HS-27A (cell line): Measurements from ENCODE around the gene DIS3L2.
"Not testable (repeated sequence)": the region's sequence is repeated elsewhere in the genome, so short reads cannot be mapped to it uniquely, and the experiment has no call there.

Experiments used
- DNase-seq: peaks from one replicate; pipeline ENCODE4 v3.0.0-alpha.2; 2012; ENCODE audit warnings: low read depth, missing footprints

Gene DIS3L2

DNA sequence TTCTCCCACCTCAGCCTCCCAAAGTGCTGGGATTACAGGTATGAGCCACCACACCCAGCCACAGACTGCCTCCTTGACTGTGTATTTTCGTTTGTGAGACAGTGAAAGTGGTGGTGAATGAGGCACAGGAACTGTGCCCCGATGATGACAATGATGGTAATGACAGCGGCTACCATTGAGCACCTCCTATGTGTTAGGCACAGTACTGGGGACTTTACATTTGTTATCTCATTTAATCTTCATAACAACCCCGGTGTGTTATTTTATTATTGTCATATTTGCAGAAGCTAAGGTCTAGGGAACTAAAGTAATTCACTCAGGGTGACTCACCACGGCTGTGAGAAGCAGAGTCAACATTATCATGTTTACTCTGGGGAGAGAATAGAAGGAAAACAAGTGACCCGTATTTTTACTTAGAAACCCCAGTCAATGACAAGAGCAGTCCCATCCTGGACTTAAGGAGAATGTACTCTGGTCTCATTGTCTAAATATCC lies 339.4 kb downstream of the DIS3L2 start:
- DNase-seq = no peak

DNA sequence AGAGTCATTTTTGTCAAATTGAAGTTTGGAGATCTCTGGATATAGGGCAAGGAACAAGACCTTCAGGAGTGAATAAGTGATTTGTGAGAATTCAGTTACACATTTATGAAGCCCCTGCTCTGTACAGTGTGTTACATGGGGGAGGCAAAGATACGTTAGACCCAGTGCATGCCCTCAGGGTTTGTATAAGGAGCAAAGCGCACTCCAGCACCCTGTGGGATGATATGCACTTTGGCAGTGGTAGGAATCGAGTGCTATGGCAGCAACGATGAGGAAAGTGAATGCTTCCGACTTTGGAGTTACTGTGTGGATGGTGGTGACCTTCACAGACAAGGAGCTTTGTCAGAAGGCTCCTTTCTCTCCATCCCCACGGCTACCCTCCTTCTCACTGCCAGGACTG lies 342.7 kb downstream of the DIS3L2 start:
- no peak for DNase-seq

DNA sequence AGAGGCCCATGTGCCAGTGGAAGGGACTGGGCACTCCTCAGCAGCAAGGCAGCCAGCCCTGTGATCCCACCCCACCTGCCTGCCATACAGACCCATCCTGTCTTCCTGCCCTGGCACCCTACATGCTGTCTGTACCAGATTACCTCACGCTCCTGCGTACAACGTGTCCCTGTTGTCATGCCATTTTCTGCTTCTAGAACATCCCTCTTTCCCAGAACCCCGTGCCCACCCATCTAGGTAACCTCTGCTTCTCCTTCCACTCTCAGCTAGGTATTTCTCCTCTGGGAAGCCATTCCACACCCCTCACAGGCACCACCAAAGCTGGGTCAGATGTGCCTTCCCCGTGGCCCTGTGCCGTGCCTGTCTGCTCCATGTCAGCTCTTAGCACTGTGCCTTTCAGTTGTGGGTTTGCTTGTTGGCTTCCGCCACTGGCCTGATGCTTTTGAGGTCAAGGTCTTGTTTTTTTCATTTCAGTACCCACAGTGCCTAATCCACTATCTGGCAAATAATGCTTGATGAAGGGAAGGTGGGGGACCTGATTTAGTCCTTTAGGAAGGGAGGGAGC lies 345.3 kb downstream of the DIS3L2 start:
- no peak for DNase-seq

DNA sequence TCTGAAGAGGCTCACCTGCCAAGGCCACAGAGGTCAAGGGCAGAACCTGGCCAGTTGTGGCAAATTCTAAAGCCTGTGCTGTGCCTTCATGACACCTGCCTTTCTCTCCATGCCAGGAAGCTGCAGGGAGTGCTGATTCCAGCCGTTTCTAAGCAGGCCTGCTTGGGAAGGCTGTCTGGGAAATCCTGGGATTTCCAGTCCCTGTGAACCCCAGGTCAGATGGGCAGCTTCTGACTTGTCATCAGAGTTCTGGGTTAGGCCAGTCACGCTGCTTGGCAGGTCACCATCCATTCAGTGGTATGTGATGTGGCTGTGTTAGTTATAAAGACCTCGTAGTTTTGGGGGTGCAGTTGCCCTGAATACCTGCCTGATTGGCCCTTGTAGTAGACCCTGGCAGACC lies 346.3 kb downstream of the DIS3L2 start:
- no peak for DNase-seq

DNA sequence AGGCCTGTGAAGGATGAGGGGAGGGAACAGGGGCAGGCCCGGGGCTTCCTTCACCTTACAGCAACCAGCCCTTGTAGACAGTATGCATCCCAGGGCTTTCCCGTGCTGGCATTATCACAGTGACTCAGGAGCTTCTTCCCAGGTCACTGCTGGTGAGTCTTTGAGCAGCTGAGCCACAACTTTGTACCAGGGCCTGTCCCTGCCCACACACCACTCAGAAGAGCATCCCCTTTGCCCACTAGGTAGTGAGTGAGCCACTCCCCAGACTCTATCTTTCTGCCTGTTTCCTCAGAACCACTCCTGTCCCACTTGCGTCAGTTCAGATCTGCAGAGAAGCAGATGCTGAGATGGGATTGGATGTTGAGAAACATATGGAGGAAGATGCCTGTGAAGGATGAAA lies 347.5 kb downstream of the DIS3L2 start:
- no peak for DNase-seq

DNA sequence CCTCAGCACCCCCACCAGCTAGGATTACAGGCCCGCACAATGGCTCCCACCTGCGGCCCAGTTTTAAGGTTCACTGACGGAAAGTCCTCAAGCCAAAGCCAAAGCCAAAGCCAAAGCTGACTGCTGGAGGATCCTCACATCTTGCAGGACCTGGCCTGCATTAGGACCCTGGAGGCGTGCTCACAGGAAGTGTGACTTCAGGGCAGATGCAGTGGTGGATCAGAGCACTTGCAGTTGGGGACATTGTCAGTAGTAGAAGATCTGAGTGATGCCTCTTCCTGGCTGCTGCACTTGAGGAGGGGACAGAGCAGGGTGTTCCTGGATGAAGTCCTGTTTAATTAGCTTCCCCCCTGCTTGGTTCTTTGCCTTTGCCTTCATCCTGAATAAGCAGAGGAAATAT lies 348.1 kb downstream of the DIS3L2 start:
- DNase-seq = no peak

DNA sequence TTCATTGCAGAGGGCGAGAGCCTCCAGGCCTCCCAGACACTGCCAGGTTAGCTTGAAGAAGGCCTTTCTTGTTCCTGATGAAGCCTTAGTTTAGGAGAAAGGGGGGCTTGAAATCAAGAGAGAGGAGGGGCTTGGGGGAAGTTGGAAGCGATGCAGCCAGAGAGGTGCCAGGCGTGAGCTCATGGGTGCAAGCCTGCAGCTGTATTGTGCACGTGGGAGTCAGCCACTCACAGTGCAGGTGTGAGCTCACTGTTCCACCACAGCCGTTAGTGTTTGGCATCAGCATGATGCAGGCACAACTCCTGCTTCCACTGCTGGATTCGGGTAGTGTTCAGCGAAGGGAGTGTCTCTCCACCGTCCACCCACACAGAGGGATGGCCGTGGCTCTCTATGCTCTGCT lies 348.6 kb downstream of the DIS3L2 start:
- DNase-seq = no peak

DNA sequence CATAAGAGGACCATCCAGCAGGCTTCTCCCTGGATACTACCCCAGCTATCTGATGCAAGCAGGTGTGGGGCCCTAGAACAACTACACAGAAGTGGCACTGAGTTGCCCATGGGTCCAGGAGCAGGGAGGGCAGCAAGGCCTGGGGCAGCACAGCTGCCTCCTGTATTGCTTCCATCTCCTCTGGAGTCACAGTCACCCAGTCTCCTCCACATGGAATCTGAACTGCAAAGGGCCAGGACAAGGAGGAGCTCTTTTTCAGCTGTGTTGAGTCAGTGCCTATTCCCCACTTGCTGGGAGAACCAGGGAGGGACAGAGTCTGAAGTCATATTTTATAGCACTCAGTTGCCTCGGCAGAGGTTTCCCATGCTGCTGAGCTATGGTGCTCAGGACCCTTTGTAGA lies 349.2 kb downstream of the DIS3L2 start:
- DNase-seq = no peak

DNA sequence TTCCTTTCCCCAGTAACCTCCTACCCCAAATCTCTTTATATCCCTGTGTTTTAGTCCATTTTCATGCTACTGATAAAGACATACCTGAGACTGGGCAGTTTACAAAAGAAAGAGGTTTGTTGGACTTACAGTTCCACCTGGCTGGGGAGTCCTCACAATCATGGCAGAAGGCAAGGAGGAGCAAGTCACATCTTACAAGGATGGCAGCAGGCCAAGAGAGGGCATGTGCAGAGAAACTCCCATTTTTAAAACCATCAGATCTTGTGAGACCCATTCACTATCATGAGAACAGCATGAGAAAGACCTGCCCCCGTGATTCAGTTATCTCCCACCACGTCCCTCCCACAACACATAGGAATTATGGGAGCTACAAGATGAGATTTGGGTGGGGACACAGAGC lies 352.1 kb downstream of the DIS3L2 start:
- not testable (repeated sequence) for DNase-seq

DNA sequence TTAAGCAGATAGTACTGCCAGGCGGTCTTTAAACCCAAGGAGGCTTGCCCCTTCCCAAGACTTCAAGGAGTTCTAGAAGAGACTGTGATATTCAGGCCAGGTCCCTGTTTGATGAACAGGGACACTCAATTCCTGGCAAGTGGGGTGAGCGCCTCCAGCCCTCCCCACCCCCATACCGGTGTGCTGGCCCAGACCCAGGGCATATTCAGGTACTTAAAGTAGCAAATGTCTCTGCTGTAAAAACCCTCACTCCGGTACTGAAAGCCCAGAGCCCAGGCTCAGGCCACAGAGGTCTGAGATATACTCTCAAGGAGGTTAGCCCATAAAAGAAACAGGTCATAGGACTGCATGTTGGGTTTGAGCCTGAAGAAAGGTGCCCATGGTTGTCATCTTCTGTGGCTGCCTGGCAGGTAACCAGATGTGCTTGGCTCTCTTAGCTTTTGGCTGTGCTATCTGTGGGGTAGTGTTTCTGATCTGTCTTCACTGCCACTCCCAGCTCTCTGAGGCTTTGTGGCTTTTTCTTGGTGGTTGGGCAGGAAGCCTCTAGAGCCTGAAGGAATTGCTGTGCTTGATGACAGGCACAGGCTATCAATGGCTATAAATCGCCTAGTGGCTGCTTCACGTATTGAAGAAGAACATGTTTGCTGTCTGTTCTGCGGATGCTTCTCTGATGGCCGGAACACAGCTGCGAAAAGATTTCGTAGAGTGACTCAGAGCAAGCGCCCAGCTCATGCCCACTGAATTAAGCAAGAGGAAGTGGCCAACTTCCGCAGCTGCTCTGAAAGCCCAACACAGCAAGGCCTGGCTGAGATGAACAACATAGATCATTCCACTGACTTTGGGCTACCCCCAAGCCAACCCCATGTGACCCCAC lies 353.8 kb downstream of the DIS3L2 start:
- peak; percentile 17 for DNase-seq

DNA sequence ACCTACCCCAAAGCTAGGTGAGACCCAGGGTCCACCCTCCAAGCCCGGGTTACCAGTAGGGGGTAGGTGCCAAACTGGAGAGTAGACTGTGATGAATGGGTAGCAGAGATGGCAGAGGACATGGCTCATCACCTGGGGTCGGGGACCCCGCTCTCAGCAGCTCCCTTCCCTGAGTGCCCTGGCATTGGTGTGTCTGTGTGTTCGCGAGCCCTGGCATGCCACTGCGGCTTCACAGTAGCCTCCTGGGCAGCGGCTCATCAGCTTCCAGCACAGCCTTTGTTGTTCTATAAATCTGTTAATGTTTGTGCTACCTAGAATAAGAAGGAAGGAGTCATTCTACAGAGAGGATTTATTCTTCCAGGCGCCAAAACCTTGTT lies 354.4 kb downstream of the DIS3L2 start:
- no peak for DNase-seq

DNA sequence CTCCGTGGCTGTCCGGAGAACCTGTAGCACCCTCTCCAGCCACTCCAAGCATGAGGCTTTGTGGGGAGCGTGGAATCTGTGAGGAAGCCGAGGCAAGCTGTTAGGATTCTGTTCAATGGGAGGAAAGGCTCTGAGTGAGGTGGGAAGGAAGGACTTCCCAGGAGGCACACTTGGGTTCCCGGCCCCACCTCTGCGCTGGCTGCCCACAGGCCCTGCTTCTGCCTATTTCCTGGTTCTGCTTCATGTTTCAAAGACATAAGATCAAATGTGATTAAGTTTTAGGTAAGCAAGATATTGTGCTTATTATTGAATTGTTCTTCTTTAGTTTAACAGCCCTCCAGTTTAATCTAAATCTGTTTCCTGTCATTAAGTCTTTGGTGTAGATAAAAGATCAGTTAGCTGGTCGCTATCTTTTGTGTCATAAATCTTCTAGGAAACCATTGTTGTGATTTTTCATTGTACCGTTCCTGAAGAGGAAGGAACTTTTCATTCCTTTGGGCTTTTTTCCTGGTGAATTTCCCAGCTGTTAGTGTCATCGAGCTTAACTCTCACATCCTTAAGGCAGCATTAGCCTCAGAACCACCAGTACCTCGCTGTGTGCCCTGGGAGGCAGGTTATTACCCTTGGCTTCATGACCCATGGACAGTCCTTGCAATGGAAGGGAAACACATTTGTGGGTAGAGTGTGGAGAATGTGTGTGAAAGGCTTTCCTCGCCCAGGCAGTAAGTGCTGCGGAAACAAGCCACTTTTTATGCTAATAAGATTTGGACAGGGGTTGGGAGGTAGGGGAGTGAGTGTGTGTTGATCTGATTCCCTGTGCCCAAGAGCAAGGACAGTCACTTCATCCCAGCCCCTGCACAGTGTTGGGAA lies 355.2 kb downstream of the DIS3L2 start:
- DNase-seq = no peak

DNA sequence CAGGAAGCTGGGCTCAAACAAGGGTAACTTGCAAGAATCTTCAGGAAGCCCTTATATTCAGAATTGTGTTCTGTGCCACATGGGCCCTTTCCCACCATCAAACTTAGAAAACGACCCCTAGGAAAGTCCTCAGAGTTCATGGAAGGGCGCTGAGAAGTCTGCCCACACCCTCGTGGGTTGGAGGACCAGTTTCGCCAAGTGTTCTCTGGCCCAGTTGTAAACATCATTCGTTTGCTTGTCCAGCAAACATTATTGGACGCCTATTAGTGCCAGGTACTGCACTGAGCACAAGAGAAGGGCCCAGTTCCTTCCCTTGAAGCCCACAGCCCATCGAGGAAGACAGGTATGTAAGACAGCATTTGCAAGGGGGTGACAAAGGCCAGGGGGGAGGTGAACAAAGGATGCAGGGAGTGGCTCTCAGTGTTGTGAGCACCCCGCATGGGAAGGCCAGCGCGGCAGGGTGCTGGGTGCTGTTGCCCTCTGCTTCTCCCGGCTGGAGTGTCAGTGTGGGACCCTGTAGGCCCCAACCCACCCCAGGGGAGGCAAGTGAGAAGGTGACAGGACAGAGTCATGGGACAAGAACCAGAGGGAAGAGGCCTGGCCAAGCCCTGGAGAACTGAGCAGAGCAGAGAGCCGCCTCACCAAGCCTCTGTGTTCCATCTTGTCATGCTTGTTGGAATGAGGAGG lies 356.8 kb downstream of the DIS3L2 start:
- DNase-seq = no peak

DNA sequence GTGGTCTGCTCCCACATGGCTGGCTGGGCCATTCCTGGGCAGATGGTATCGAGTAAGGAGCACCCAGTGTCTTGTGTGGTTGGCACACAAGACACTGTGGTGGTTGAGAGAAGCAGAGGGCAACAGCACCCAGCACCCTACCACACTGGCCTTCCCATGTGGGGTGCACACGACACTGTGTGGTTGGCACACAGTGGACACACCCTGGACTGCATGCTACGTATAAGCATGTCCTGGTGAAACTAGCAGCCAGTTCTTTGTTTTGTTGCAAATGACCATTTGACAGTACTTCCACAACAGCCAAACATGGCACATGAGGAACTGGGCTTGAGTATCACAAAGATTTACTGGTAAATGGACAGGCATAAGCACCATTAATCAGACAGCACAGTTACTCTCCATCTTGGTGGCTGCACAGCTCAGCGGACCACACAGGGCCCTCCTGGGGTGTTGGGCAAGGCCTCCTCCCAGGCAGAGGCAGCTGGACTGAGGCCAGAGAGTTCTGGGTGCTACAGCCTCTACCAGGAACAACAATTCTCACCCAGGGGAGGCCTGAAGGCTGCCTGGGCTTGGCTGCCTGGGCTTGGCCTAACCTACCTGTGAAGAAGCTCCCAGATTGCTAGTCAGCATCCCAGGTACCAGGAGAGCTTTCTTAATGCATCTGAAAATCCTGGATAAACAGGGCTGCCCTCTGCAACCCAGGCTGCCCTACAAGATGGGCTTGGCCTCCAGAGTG lies 357.7 kb downstream of the DIS3L2 start:
- no peak for DNase-seq

DNA sequence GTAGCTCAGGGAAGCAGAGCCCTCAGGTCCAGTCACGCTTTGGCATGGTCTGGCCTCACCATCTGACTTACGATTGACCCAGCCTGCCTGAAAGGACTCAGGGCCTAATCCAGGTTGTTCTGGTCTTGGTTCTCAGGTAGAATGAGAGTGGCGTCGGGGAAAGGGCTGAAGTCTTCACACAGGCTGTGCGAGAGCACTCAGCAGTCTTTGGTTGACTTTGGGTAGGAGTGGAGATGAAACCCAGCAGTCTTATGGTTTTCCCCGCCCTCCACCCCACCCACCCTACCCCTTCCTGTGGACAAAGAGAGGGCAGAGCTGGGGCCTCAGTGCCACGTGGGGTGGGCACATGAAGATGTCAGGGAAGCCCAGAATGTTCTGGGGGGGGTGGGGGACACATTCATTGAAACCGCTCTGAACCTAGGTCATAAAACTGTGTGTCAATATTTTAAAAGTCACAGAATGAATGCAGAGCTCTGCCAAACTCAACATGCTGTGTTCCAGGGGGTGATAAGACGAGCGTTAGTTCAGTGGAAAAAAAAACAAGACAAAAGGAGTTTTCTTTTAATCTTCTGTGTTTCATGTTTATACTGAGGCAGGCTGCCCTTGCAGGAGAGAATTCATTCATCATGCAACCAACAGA lies 358.4 kb downstream of the DIS3L2 start:
- DNase-seq = no peak

DNA sequence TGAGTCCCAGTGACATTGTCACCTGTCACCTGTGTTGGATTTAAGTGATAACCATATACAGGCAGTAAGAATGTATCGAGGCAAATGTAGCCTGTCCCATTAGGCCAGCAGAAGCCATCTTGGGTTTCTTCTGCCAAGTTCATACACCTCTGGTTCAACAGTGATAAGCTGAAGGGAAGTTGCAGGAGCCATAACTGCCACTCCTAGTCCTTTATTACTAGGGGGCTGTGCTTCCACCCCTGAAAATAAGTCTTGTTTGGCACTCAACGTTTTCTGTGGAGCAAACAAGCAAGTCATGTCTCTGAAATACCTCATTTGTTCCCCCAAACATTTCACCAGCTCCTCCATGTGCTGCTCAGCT lies 358.9 kb downstream of the DIS3L2 start:
- no peak for DNase-seq

DNA sequence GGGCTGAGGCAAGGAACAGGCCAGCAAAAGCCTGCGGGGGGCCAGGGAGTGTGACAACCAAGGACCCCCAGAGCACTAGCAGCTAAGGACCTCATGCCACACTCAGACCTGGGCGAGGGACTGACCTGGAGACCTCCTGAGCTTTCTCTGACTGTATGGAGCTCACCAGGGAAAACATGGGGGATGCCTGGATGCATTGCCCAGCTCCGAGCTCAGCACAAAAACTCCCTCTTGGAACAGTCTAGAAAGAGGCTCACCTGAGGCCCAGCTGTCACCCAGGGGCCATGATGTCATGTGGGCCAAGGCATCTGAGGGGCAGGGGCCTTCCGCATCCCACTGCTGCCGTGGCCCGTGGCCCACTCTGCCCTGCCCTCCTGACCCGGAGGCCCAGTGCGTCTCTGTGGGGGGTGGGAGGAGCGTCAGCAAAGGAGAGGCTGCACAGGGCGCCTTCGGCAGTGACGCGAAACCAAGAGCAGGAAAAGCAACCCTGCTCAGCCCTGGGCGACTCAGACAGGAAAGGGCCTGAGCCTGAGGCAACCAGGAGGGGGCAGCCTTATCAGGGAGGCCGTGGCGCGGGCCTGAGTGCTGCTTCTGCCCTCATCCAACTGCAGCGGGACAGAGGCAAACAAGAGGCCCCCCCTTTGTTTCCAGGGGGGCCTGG lies 359.8 kb downstream of the DIS3L2 start:
- no peak for DNase-seq

DNA sequence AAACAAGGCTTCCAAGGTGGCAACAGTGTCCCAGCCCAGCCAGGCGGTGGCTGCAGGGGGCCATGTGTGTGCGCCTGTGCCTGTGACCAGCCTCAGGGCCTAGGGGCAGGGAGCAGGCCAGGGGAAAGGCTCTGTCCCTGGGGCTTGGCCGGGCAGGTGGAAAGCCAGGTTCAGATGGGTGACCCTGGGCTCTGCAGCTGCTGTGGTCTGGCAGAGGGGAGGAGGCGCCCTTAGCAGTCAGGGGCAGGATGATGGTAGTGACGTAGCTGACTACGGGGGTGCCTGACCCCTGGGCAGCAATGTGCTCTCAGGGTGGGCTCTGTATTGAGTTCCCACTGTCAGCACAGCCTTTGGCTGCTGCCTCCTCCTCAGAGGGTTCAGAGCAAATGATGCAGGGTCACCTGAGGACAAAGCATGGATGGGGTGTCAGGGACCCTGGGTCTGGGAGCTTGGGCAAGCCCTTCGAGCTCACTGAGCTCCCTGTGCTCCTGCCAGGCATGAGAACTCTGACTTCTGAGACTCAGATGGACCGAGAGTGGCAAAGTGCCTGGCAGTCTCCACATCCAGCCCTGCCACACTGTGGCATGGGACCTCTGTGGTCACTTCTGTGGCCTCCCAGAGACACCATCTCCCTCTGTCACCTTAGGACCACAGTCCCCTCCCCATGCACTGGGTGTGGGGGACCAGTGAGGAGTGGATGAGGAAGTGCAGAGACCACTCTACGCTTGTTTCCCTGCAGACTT lies 360.5 kb downstream of the DIS3L2 start:
- no peak for DNase-seq

DNA sequence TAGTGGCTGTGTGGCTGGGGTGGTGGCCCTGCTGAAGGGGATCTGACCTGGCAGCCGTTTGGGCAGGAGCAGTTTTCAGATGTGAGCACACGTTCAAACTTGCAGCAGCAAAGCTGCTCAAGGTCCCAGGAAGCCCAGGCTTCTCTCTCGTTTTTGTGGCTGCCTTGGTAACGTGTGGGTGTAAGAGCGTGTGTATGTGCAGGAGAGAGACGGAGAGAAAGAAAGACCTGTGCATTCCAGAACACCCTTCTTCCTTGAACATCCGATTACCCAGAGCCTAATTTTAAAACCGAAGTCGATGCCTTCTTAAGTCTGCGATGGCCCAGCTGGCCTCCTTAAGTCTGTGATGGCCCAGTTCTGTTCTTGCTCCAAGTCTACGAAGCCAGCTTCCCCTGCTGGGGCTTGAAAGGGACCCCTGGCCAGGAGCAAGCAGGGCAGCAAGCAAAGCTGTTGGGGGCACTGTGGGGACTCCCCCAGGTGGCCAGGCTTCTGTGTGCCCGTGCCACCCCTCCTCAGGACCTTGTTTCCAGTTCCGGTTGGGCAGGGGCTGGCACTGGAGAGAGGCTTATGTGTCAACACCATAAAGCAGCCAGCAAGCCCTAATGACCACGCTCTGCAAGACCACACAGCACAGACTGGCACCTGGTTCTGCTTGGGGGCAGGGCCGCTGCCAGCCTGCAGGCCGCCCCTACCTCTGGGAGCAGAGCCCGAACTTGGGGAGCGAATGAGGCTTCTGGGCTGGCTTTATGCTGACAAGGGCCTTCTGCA lies 361.2 kb downstream of the DIS3L2 start:
- no peak for DNase-seq
